Activated T-cell treated with anti-CD3 and anti-CD28 coated beads for 24 hours (primary cell): ENCODE results near the gene SAA1.

ENCODE experiments used
- DNase-seq: peaks from one replicate; pipeline ENCODE4 v3.0.0-alpha.2; 2020; ENCODE audit warnings: low read depth

Gene SAA1

GRCh38 chr11:18310800-18311340 lies 44.8 kb downstream of the SAA1 start:
- DNase-seq, result no peak

GRCh38 chr11:18312012-18312411 lies 45.9 kb downstream of the SAA1 start:
- no peak for DNase-seq

GRCh38 chr11:18312663-18313420 lies 46.8 kb downstream of the SAA1 start:
- no peak for DNase-seq

DNA sequence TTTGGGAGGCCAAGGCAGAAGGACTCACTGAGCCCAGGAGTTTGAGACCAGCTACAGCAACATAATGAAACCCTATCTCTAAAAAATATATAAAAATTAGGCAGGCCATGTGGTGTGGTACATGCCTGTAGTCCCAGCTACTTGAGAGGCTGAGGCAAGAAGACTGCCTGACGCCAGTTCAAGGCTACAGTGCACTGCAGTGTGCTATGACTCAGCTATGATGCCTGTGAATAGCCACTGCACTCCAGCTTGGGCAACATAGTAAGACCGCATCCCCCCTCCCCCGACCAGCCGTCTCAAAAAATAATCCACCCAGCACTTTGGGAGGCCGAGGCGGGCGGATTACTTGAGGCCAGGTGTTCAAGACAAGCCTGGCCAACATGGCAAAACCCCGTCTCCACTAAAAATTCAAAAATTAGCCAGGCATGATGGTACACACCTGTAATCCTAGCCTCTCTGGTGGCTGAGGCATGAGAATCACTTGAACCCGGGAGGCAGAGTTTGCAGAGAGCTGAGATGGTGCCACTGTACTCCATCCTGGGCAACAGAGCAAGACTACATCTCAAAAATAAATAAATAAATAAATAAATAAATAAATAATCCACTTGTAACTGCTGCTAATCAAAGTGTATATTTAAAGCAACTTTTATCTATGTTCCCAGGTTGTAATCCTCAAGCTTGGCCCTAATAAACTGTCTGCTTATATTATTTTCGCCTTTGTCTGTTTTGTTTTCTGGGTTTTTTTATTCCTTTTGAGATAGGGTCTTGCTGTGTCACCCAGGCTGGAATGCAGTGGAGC lies 48.1 kb downstream of the SAA1 start:
- DNase-seq, result no peak

DNA sequence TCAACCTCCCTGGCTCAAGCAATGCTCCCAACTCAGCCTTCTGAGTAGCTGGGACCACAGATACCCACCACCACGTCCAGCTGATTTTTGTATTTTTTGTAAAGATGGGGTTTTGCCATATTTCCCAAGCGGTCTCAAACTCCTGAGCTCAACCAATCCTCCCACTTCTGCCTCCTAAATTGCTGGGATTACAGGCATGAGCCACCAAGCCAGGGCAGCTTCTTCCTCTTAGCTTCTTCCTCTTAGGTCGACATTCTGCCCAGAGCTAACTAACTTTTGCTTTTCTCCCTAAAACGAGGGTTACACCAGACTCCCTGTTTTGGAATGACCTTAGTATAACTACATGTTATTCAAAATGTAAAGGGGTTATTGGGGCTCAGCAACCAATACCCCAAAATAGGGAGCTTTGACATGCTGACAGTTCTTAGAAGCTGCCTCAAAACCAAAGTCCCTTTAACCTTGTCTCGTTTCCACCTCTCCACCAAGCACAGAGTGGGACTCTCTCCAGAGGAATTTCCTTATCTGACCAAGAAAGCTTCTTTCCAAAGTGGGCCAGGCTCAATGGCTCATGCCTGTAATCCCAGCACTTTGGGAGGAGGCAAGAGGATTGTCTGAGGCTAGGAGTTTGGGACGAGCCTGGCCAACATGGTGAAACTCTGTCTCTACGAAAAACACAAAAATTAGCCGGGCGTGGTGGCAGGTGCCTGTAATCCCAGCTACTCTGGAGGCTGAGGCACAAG lies 48.9 kb downstream of the SAA1 start:
- no peak for DNase-seq

GRCh38 chr11:18315893-18316292 lies 49.8 kb downstream of the SAA1 start:
- no peak for DNase-seq

GRCh38 chr11:18317551-18317950 lies 51.5 kb downstream of the SAA1 start:
- no peak for DNase-seq
